HepG2 (cell line): Measurements from ENCODE around the gene BUD23. TPM values are rescaled to one million over a fixed set of nuclear protein-coding genes. Genes with fewer than 3 reads are reported as not detected.

Source experiments
- CAMTA2 ChIP-seq: sonication (generic); formaldehyde crosslinking; IDR thresholded peaks from 2 replicates; pipeline ENCODE4 v1.4.0; 2020; ENCODE audit warnings: mild to moderate bottlenecking, missing genetic modification reagents, borderline replicate concordance
- ETV5 ChIP-seq: IDR thresholded peaks from 2 replicates; pipeline ENCODE4 v1.6.1; 2018; ENCODE audit warnings: missing biosample characterization, missing genetic modification reagents, inconsistent platforms, borderline replicate concordance
- KMT2A ChIP-seq: sonication (generic); formaldehyde crosslinking; IDR thresholded peaks from 2 replicates; pipeline ENCODE4 v1.4.0; 2020; ENCODE audit warnings: missing genetic modification reagents
- MED1 ChIP-seq: sonication (generic); formaldehyde crosslinking; IDR thresholded peaks from 2 replicates; pipeline ENCODE4 v1.4.0; 2020; ENCODE audit warnings: missing genetic modification reagents
- MZF1 ChIP-seq: sonication (generic); formaldehyde crosslinking; IDR thresholded peaks from 2 replicates; pipeline ENCODE4 v1.8.1; 2023; ENCODE audit warnings: mild to moderate bottlenecking, missing genetic modification reagents, borderline replicate concordance
- ONECUT2 ChIP-seq: sonication (generic); formaldehyde crosslinking; IDR thresholded peaks from 2 replicates; pipeline ENCODE4 v1.4.0; 2020; ENCODE audit warnings: missing genetic modification reagents
- RERE ChIP-seq: IDR thresholded peaks from 2 replicates; pipeline ENCODE4 v1.6.1; 2016; ENCODE audit warnings: low read depth, missing genetic modification reagents, missing compliant biosample characterization
- SKIL ChIP-seq: sonication (generic); formaldehyde crosslinking; IDR thresholded peaks from 2 replicates; pipeline ENCODE4 v1.8.0; 2022; ENCODE audit warnings: missing genetic modification reagents, mild to moderate bottlenecking, moderate library complexity, borderline replicate concordance
- SP2 ChIP-seq: sonication (generic); formaldehyde crosslinking; IDR thresholded peaks from 2 replicates; pipeline ENCODE4 v1.5.1; 2020; ENCODE audit warnings: mild to moderate bottlenecking, missing genetic modification reagents
- TCF12 ChIP-seq, 2 experiments: fragments of 450-650 bp in 1 of 2; sonication (generic) in 1 of 2; formaldehyde crosslinking in 1 of 2; IDR thresholded peaks; 2 replicates each; pipeline versions ENCODE4 v1.6.1 to v1.8.0; 2017 to 2022; ENCODE audit warnings: antibody characterized with exemption in 1 of 2, mild to moderate bottlenecking in 1 of 2, missing genetic modification reagents in 1 of 2, moderate library complexity in 1 of 2
- ZBTB14 ChIP-seq: sonication (generic); formaldehyde crosslinking; IDR thresholded peaks from 2 replicates; pipeline ENCODE4 v1.4.0; 2020; ENCODE audit warnings: missing genetic modification reagents
- ZNF256 ChIP-seq: sonication (generic); formaldehyde crosslinking; conservative IDR thresholded peaks from 2 replicates; pipeline ENCODE4 v1.4.0; 2020; ENCODE audit warnings: missing genetic modification reagents
- ZNF703 ChIP-seq: sonication (generic); formaldehyde crosslinking; IDR thresholded peaks from 2 replicates; pipeline ENCODE4 v1.5.1; 2020; ENCODE audit warnings: missing genetic modification reagents, mild to moderate bottlenecking, moderate library complexity, borderline replicate concordance
- ZNF770 ChIP-seq: sonication (generic); formaldehyde crosslinking; IDR thresholded peaks from 2 replicates; pipeline ENCODE4 v1.5.0; 2020; ENCODE audit warnings: mild to moderate bottlenecking, missing genetic modification reagents
- polyA plus RNA-seq, 8 experiments: library from polyadenylated mRNA; depleted of rRNA in 3 of 8; stranded (reverse) in 7 of 8; unstranded in 1 of 8; fragments of >200 nt; fragmentation: Illumina TruSeq in 4 of 8; extraction: Trizol in 4 of 8; gene quantifications; 2 replicates each; pipeline versions ENCODE4 v1.2.1 to v1.2.3, GENCODE V29; 2011 to 2016; ENCODE audit warnings: low read depth in 4 of 8, missing spikeins in 1 of 8, mixed read lengths in 1 of 8; ENCODE audit not compliant: insufficient read depth in 1 of 8
- total RNA-seq, 5 experiments: library from RNA; depleted of rRNA; stranded (reverse); fragments of >200 nt; fragmentation: Illumina TruSeq; extraction: Trizol; gene quantifications; 2 replicates each; pipeline ENCODE4 v1.2.3, GENCODE V29; 2016; ENCODE audit warnings: low read depth in 1 of 5
- TF ChIP-seq, protein P1 (sequence below): fragments of 450-650 bp; IDR thresholded peaks from 2 replicates; pipeline ENCODE4 v1.6.1; 2017

The BUD23 gene
- total and polyA plus RNA-seq, 2 of the 13 experiments (the other 11 are each of a cell fraction or from before 2014, with no cell fraction given), result 47.5 to 54.5 TPM

DNA sequence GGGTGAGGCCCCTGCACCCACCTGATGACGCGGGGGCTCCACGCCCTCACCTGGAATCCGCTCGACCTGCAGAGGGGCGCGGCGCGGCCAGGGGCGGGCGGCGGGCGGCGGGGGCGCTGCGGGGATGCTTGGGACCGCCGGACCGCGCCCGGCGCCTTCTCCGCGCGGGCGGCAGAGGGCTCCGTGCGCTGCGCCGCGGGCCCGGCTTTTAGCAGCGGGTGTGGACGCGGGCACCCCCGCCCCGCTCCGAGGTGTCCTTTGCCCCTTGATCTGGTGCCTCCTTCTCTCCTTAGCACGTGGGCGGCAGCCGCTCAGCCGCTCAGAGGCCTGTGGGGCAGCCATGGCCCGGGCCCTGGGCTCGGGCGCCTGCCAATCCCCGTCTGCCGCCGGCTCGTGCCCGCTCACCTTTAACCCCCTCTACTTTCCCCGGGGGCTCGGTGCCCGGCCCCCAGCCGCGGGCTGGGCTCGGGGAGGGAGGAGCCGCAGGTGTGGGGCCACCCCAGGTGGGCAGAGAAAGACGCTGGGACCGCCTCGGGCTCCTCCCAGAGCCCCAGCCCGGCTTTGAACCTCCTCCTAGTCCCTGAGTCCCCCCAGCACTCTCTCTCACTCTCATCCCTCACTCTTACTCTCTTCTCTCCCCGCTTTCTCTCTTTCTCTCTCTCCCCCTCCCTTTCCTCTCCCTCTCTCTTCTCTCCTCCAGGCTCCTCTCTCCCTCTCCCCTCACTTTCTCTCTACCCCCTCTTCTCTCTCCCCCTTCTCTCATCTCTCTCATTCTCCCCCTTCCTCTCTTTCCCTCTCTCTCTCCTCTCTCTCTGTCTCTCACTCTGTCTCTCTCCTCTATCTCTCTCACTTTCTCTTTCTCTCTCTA, 35.4 kb upstream of the BUD23 start (continued):
- TF ChIP-seq RERE (CRISPR knock-in tag) (no peak), ZNF770 (CRISPR knock-in tag) (peak; percentile 71), TCF12 (IDR thresholded peaks at IDR 0.05) (no peak), TCF12 (CRISPR knock-in tag; IDR thresholded peaks at IDR 0.05) (no peak), CAMTA2 (CRISPR knock-in tag) (no peak), MZF1 (CRISPR knock-in tag) (no peak), KMT2A (no peak), MED1 (CRISPR knock-in tag) (peak; percentile 91), SKIL (CRISPR knock-in tag) (no peak), ZNF703 (CRISPR knock-in tag) (no peak; the same call in 1 of the 2 replicates), SP2 (CRISPR knock-in tag) (no peak), ZNF256 (CRISPR knock-in tag) (0 out of 2 replicates have a peak, but pooled peaks have one; percentile 61), ONECUT2 (CRISPR knock-in tag) (no peak), ZBTB14 (0 out of 2 replicates have a peak, but pooled peaks have one; percentile 34), ETV5 (peak; percentile 33; the same call in 1 of the 2 replicates)
- TF ChIP-seq, protein P1, sequence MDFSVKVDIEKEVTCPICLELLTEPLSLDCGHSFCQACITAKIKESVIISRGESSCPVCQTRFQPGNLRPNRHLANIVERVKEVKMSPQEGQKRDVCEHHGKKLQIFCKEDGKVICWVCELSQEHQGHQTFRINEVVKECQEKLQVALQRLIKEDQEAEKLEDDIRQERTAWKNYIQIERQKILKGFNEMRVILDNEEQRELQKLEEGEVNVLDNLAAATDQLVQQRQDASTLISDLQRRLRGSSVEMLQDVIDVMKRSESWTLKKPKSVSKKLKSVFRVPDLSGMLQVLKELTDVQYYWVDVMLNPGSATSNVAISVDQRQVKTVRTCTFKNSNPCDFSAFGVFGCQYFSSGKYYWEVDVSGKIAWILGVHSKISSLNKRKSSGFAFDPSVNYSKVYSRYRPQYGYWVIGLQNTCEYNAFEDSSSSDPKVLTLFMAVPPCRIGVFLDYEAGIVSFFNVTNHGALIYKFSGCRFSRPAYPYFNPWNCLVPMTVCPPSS, result no peak
